Sigmoid colon (tissue), 7 donors: ENCODE results near the gene LONRF2. TPM values are rescaled to one million over a fixed set of nuclear protein-coding genes. Genes with fewer than 3 reads are reported as not detected.

Experiments
- DNase-seq: peaks from one replicate; pipeline ENCODE4 v3.0.0-alpha.2; 2019
- H3K27ac ChIP-seq, 4 donors: fragments of 200-600 bp; sonication (generic); one replicate each; pipeline ENCODE4 v1.5.1; 2016 to 2019; ENCODE audit warnings: mild to moderate bottlenecking in 1 of 4
- H3K27me3 ChIP-seq, 3 donors: fragments of 200-600 bp; sonication (generic); one replicate each; pipeline ENCODE4 v1.5.1; 2019; ENCODE audit warnings: mild to moderate bottlenecking in 1 of 3
- H3K36me3 ChIP-seq, 4 donors: fragments of 200-600 bp; sonication (generic); one replicate each; pipeline ENCODE4 v1.5.1; 2016 to 2019
- H3K4me1 ChIP-seq, 4 donors: fragments of 200-600 bp; sonication (generic); one replicate each; pipeline ENCODE4 v1.5.1; 2017 to 2019
- H3K4me3 ChIP-seq, 4 donors: fragments of 200-600 bp; sonication (generic); one replicate each; pipeline ENCODE4 v1.5.1; 2017 to 2019; ENCODE audit warnings: mild to moderate bottlenecking in 2 of 4, moderate library complexity in 1 of 4
- H3K9me3 ChIP-seq, 4 donors: fragments of 200-600 bp in 3 of 4; sonication (generic) in 3 of 4; one replicate each; pipeline versions ENCODE4 v1.5.1 to v1.6.1; 2013 to 2019
- EP300 ChIP-seq, 4 donors: sonication (generic); formaldehyde crosslinking; IDR thresholded peaks; one replicate each; pipeline ENCODE4 v1.6.1; 2017; ENCODE audit warnings: antibody characterized with exemption in 4 of 4
- POLR2A ChIP-seq, 2 donors: fragments of 450-650 bp; IDR thresholded peaks; one replicate each; pipeline ENCODE4 v1.6.1; 2016; ENCODE audit warnings: antibody characterized with exemption in 2 of 2, mild to moderate bottlenecking in 2 of 2, moderate library complexity in 2 of 2
- POLR2AphosphoS5 ChIP-seq, 4 donors: sonication (generic); formaldehyde crosslinking; IDR thresholded peaks; one replicate each; pipeline ENCODE4 v1.6.1; 2017; ENCODE audit warnings: antibody characterized with exemption in 4 of 4
- WGBS, 2 donors: extraction: QIAGEN DNeasy Blood & Tissue Kit; methylation state at CpG; one replicate each; pipeline ENCODE4 v1.1.7; 2013; 5-methylcytosine and 5-hydroxymethylcytosine counted together
- intact Hi-C: fragments of 100-400 bp; cut with DNase I; formaldehyde crosslinking; loops from one replicate; pipeline ENCODE4 v1.15.1; 2023
- polyA plus RNA-seq, 3 donors: library from polyadenylated mRNA; stranded (reverse); fragments of 200-250 nt; gene quantifications; one replicate each; pipeline ENCODE4 v1.2.3, GENCODE V29; 2013
- total RNA-seq, 4 donors: library from RNA; depleted of rRNA; stranded (reverse); fragments of >200 nt; gene quantifications; one replicate each; pipeline ENCODE4 v1.1.0, GENCODE V29; 2016
- TF ChIP-seq, protein P1 (sequence below), 4 experiments: fragments of 450-650 bp in 3 of 4; fragments of 200-600 bp in 1 of 4; IDR thresholded peaks; one replicate each; pipeline ENCODE4 v1.5.1; 2016 to 2019; ENCODE audit warnings: antibody characterized with exemption in 4 of 4, mild to moderate bottlenecking in 3 of 4, moderate library complexity in 2 of 4
- donor health status: healthy with polysubstance abuse.
- donor health status: Bipolar disorder and iron deficiency.
- donor health status: healthy.

LONRF2 gene
- total and polyA plus RNA-seq, 7 donors, result under 0.01 to 25.8 (median 14.6) TPM

DNA sequence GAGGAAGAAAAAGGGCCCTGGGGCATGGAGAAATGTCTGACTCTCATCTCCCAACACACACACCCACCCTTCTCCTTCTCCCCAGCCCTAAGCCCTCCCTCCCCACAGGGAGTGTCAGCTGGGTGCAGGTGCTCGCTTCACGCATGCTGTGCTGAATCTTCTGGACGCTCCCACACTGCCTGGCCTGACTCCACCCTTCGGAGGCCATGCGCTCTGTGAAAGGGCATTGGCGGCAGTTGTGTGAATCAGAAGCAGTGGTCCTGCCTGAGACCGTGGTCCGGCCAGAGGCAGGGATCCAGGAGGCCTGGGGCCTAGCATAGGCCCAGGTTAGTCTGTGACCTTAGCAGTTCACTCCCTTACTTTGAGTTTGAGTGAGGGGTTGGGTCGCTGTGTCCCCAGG is 57.1 kb downstream of the LONRF2 start:
- Histone ChIP-seq H3K27ac (no peak overlapping the region), H3K27me3 (no peaks in the 10 kb centered on the region), H3K9me3 (no peaks in the 10 kb centered on the region), H3K36me3 (no peaks in the 10 kb centered on the region), H3K4me1 (peaks cover 0 to 2% (median 0%) of the 10 kb centered on the region in 4 donors), H3K4me3 (no peak overlapping the region)
- no peak for DNase-seq
- 80 to 91% methylated on average over 9 of the region's 9 CpGs for WGBS, 2 donors
- TF ChIP-seq EP300 (IDR thresholded peaks at IDR 0.05) (no peak), POLR2AphosphoS5 (IDR thresholded peaks at IDR 0.05) (no peak), POLR2A (IDR thresholded peaks at IDR 0.05) (no peak)
- TF ChIP-seq, protein P1, sequence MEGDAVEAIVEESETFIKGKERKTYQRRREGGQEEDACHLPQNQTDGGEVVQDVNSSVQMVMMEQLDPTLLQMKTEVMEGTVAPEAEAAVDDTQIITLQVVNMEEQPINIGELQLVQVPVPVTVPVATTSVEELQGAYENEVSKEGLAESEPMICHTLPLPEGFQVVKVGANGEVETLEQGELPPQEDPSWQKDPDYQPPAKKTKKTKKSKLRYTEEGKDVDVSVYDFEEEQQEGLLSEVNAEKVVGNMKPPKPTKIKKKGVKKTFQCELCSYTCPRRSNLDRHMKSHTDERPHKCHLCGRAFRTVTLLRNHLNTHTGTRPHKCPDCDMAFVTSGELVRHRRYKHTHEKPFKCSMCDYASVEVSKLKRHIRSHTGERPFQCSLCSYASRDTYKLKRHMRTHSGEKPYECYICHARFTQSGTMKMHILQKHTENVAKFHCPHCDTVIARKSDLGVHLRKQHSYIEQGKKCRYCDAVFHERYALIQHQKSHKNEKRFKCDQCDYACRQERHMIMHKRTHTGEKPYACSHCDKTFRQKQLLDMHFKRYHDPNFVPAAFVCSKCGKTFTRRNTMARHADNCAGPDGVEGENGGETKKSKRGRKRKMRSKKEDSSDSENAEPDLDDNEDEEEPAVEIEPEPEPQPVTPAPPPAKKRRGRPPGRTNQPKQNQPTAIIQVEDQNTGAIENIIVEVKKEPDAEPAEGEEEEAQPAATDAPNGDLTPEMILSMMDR (IDR thresholded peaks at IDR 0.05), result no peak
- intact Hi-C loops, result no loop called here

DNA sequence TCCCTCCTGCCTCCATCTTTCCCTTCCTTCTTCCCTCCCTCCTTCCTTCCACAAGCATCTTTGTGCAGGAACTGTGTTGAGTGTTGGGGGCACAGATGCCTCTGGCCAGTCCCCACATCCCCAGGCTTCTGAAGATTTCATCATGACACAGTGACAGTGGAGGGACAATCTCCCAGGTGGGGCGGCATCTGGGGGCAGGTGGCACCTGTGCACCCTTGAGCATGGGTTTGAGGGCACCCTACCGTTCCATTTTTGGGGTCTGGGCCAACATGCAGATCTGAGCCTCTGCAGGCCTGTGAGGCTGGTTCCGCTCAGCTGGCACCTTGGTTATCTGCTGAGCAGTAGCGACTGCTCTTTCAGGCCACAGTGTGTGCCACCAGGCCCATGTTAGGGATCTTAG is 57.6 kb downstream of the LONRF2 start:
- intact Hi-C loops, result no loop called here
- Histone ChIP-seq H3K36me3 (no peaks in the 10 kb centered on the region), H3K4me1 (peaks cover 0 to 2% (median 0%) of the 10 kb centered on the region in 4 donors), H3K27ac (no peak overlapping the region), H3K27me3 (no peaks in the 10 kb centered on the region), H3K4me3 (no peak overlapping the region), H3K9me3 (no peaks in the 10 kb centered on the region)
- DNase-seq, result no peak
- TF ChIP-seq POLR2A (IDR thresholded peaks at IDR 0.05), result no peak
- 87 to 89% methylated on average over 4 of the region's 4 CpGs for WGBS, 2 donors

DNA sequence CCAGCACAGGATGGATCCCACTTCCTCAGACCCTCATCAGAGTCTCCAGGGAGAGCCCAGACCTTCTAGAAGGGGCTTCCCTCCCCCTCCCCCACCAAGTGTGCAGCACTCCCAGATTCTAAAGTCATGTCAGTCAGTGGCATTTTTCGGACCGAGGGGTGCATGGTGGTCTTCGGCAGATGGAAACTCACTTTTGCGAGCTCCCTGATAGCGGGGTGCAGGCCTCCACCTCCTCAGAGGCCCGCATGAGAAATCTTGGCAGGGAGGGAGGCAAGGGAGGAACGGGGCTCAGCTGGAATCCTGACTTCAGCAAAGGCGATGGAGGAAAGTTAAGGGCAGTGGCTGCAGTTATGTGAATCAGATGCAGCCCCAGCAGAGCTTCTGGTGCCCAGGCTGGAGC is 58.2 kb downstream of the LONRF2 start:
- 86 to 88% methylated on average over 8 of the region's 8 CpGs for WGBS, 2 donors
- Histone ChIP-seq H3K4me3 (no peak overlapping the region), H3K27me3 (no peaks in the 10 kb centered on the region), H3K4me1 (peaks cover 0 to 2% (median 0%) of the 10 kb centered on the region in 4 donors), H3K36me3 (no peaks in the 10 kb centered on the region), H3K27ac (no peak overlapping the region), H3K9me3 (no peaks in the 10 kb centered on the region)
- intact Hi-C loops, result no loop called here
- no peak for DNase-seq
- TF ChIP-seq POLR2AphosphoS5 (IDR thresholded peaks at IDR 0.05), result no peak
- TF ChIP-seq EP300 (IDR thresholded peaks at IDR 0.05), result no peak
- TF ChIP-seq POLR2A (IDR thresholded peaks at IDR 0.05), result no peak
- TF ChIP-seq, protein P1 (IDR thresholded peaks at IDR 0.05), result no peak

DNA sequence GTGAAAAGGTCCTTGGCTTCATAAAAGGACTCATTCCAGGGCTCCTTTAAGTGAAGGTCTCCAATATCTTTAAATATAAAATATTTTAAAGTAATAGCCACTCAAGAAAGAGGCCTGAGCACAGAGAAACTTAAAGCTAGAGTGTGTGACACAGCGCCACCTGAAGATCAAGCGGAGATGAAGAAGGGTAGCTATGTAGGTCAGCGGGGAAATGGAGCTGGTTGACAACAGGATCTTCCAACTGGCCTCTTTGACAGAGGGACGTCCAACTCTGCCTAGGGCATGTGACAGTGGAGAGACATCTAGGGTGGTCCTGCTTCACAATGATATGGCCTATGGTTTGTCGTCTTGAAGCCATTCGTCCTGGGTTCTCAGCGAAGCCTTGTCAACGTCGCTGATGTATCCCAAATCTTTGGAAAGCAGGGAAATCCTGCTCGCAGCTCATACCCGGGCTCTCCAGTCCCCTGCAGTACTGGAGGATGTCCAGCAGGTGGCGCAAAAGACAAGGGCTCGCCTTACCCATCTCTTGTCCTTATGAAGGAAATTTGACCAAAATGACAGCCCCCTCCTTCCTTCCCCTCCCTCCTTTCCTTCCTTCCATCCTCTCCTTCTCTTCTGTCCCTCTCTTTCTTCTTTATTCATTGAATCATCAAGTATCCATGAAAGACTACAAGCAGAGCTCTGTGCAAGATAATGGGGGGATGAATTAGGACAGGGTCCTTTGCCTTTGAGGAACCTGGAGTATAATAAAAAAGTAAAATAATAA is 59.6 kb downstream of the LONRF2 start:
- H3K36me3 ChIP-seq, result no peaks in the 10 kb centered on the region
- no peak overlapping the region for H3K27ac ChIP-seq
- TF ChIP-seq POLR2A (IDR thresholded peaks at IDR 0.05), result no peak
- TF ChIP-seq, protein P1 (IDR thresholded peaks at IDR 0.05), result peak; percentile 79 to 99 (median 92)
- no peaks in the 10 kb centered on the region for H3K9me3 ChIP-seq
- no peaks in the 10 kb centered on the region for H3K27me3 ChIP-seq
- no peak overlapping the region for H3K4me3 ChIP-seq
- DNase-seq, result peak; percentile 84
- 13 to 23% methylated on average over 13 of the region's 13 CpGs for WGBS, 2 donors
- H3K4me1 ChIP-seq, result peaks cover 0 to 10% (median 6%) of the 10 kb centered on the region in 4 donors
- intact Hi-C loops, result loop anchor here (1.0 kb wide), 1 partner anchor 119 kb away; no protein-coding TSS in a partner anchor

DNA sequence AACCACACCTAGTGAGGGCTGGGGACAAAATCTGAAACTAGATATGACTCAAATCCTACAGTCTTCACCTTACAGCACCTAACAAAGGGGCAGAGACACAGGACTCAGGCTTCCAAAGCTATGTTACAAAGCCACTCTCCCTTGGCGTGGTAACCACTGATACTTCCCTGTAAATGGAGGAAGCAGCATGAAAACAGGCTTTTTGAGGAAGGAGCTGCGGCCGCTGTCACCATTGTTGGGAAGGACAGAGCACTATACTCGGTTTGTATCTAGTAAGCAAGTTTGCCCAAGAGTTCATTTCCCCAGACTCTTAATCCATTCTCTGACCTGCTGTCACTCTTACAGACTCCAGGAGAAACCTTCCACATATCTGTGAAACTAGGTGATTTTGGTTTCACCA is 60.3 kb downstream of the LONRF2 start:
- 80 to 85% methylated on average over 4 of the region's 4 CpGs for WGBS, 2 donors
- Histone ChIP-seq H3K9me3 (no peaks in the 10 kb centered on the region), H3K27ac (no peak overlapping the region)

More for the DNA sequence above, 60.3 kb downstream of the LONRF2 start:
- H3K36me3 ChIP-seq, result no peaks in the 10 kb centered on the region
- intact Hi-C loops, result no loop called here
- peaks cover 0 to 15% (median 10%) of the 10 kb centered on the region in 4 donors for H3K4me1 ChIP-seq
- no peak for DNase-seq
- no peak overlapping the region for H3K4me3 ChIP-seq
- TF ChIP-seq, protein P1 (IDR thresholded peaks at IDR 0.05), result no peak
- no peak for TF ChIP-seq POLR2AphosphoS5 (IDR thresholded peaks at IDR 0.05)
- no peak for TF ChIP-seq EP300 (IDR thresholded peaks at IDR 0.05)
- no peak for TF ChIP-seq POLR2A (IDR thresholded peaks at IDR 0.05)
- H3K27me3 ChIP-seq, result no peaks in the 10 kb centered on the region
